Activated T-helper 2 cell treated with anti-CD3 and anti-CD28 coated beads, Interferon-gamma antibody, Interleukin-2, Interleukin-4, amounts not matched to agents 10 μg/mL and 5 μg/mL and 100 μg/mL, durations not matched to agents 14 hours and 24 hours and 36 hours (primary cell): ENCODE measurements around the gene BCO1. TPM values are rescaled to one million over a fixed set of nuclear protein-coding genes. Genes with fewer than 3 reads are reported as not detected.
"Not testable (repeated sequence)": the region's sequence is repeated elsewhere in the genome, so short reads cannot be mapped to it uniquely, and the experiment has no call there.

Source experiments
- DNase-seq: peaks from one replicate; pipeline ENCODE4 v3.0.0; 2021; ENCODE audit warnings: low spot score
- H3K27ac Mint-ChIP-seq: one replicate; pipeline ENCODE4 v1.8.0; 2021; ENCODE audit warnings: mixed read lengths
- H3K27me3 Mint-ChIP-seq: one replicate; pipeline ENCODE4 v1.8.0; 2021; ENCODE audit warnings: low read depth, mixed read lengths
- H3K36me3 Mint-ChIP-seq: one replicate; pipeline ENCODE4 v1.8.0; 2021; ENCODE audit warnings: low read depth, mixed read lengths
- H3K4me1 Mint-ChIP-seq: one replicate; pipeline ENCODE4 v1.8.0; 2021; ENCODE audit warnings: low read depth, mixed read lengths
- H3K4me3 Mint-ChIP-seq: one replicate; pipeline ENCODE4 v1.8.0; 2021; ENCODE audit warnings: low read depth, mild to moderate bottlenecking, moderate library complexity, mixed read lengths
- H3K9me3 Mint-ChIP-seq: one replicate; pipeline ENCODE4 v1.8.0; 2021; ENCODE audit warnings: mixed read lengths
- intact Hi-C: fragments of 100-400 bp; cut with micrococcal nuclease; formaldehyde crosslinking; loops from one replicate; pipeline ENCODE4 v1.15.1; 2023
- total RNA-seq: library from RNA; stranded (reverse); gene quantifications from 2 replicates; pipeline ENCODE4 v1.2.3, GENCODE V29; 2022

Gene BCO1
- total RNA-seq, 1 donor from 2014 or later: not detected

DNA sequence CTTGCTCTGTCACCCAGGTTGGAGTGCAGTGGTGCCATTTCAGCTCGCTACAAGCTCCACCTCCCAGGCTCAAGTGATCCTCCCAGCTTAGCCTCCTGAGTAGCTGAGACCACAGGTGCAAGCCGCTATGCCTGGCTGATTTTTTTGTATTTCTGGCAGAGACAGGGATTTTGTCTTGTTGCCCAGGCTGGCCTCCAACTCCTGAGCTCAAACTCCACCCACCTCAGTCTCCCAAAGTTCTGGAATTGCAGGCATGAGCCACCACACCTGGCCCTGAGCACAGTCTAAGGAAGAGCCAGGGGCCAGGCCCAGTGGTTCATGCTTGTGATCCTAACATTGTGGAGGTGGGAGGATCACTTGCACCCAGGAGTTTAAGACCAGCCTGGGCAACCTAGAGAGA is 21.8 kb upstream of the BCO1 start:
- no peaks in the 10 kb centered on the region for H3K4me1 Mint-ChIP-seq
- no peaks in the 10 kb centered on the region for H3K9me3 Mint-ChIP-seq
- H3K36me3 Mint-ChIP-seq: no peaks in the 10 kb centered on the region
- DNase-seq: no peak
- H3K4me3 Mint-ChIP-seq: no peak overlapping the region
- intact Hi-C loops: no loop called here
- no peak overlapping the region for H3K27ac Mint-ChIP-seq
- H3K27me3 Mint-ChIP-seq: peaks cover 3% of the 10 kb centered on the region

- Mint-ChIP-seq H3K4me1 (no peaks in the 10 kb centered on the region), H3K4me3 (no peak overlapping the region), H3K9me3 (no peaks in the 10 kb centered on the region), H3K27me3 (peaks cover 5% of the 10 kb centered on the region), H3K36me3 (no peaks in the 10 kb centered on the region), H3K27ac (no peak overlapping the region)
- no peak for DNase-seq
- intact Hi-C loops: no loop called here
These were observed 19.3 kb upstream of the BCO1 start for GRCh38 chr16:81219151-81219550.

GRCh38 chr16:81220349-81220748 is 18.1 kb upstream of the BCO1 start:
- Mint-ChIP-seq H3K4me3 (no peak overlapping the region), H3K27ac (no peak overlapping the region), H3K4me1 (no peaks in the 10 kb centered on the region), H3K36me3 (no peaks in the 10 kb centered on the region), H3K9me3 (no peaks in the 10 kb centered on the region), H3K27me3 (peaks cover 5% of the 10 kb centered on the region)
- DNase-seq: no peak
- intact Hi-C loops: no loop called here

- intact Hi-C loops: no loop called here
- Mint-ChIP-seq H3K36me3 (no peaks in the 10 kb centered on the region), H3K27ac (no peak overlapping the region), H3K4me1 (no peaks in the 10 kb centered on the region), H3K27me3 (peaks cover 5% of the 10 kb centered on the region), H3K4me3 (no peak overlapping the region), H3K9me3 (no peaks in the 10 kb centered on the region)
- DNase-seq: no peak
These were observed 16.8 kb upstream of the BCO1 start for GRCh38 chr16:81221731-81222130.

- intact Hi-C loops: no loop called here
- no peak overlapping the region for H3K4me3 Mint-ChIP-seq
- H3K9me3 Mint-ChIP-seq: no peaks in the 10 kb centered on the region
- no peaks in the 10 kb centered on the region for H3K36me3 Mint-ChIP-seq
- H3K4me1 Mint-ChIP-seq: no peaks in the 10 kb centered on the region
- no peak for DNase-seq
- peaks cover 5% of the 10 kb centered on the region for H3K27me3 Mint-ChIP-seq
- no peak overlapping the region for H3K27ac Mint-ChIP-seq
These were observed 13.7 kb upstream of the BCO1 start for GRCh38 chr16:81224824-81225223.

DNA sequence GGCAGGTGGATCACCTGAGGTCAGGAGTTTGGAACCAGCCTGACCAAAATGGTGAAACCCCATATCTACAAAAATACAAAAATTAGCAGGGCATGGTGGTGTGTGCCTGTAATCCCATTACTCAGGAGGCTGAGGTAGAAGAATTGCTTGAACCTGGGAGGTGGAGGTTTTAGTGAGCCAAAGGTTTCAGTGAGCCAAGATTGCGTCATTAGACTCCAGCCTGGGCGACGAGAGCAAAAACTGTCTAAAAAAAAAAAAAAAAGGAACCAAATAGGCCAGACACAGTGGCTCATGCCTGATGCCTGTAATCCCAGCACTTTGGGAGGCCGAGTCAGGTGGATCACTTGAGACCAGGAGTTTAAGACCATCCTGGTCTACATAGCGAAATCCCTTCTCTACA is 12.8 kb upstream of the BCO1 start:
- intact Hi-C loops, H3K9me3 Mint-ChIP-seq, H3K4me1 Mint-ChIP-seq, H3K27ac Mint-ChIP-seq, H3K36me3 Mint-ChIP-seq, H3K27me3 Mint-ChIP-seq, DNase-seq, H3K4me3 Mint-ChIP-seq: not testable (repeated sequence)

DNA sequence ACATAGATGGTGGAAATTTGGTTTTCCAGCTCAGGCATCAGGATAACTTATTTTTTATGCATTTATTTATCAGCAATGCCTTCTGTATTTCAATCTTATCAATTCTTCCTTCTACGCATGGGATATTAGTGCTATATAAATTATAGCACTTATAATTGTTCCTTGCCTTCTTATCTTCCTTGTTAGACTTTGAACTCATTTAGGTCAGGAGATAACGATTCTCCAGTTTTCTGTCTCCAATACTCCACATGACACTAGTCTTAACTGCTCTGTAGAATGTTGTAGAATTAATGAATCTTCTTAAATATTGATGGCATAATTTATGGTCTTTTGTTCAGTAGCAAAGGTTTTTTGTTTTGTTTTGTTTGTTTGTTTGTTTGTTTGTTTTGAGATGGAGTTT is 10.7 kb upstream of the BCO1 start:
- no peaks in the 10 kb centered on the region for H3K36me3 Mint-ChIP-seq
- DNase-seq: no peak
- no peak overlapping the region for H3K4me3 Mint-ChIP-seq
- no peaks in the 10 kb centered on the region for H3K4me1 Mint-ChIP-seq
- no peak overlapping the region for H3K27ac Mint-ChIP-seq
- H3K27me3 Mint-ChIP-seq: peaks cover 4% of the 10 kb centered on the region
- no peaks in the 10 kb centered on the region for H3K9me3 Mint-ChIP-seq
- intact Hi-C loops: no loop called here

DNA sequence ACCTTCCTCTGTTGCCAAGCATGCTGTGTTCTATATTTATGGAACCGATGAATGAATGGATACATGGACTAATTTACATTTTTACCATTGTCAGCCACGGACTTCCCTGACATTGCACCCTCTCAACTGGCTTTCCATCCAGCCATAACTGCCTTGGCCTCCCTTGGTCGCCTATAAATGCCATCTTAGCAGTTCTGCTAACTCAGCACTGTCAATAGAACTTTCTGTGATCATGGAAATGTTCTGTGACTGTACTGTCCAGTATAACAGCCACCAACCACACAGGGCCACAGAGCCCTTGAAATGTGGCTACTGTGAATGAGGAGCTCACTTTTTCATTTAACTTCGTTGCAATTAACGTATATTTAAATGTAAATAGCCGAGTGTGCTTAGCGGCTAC is 8.7 kb upstream of the BCO1 start:
- H3K4me1 Mint-ChIP-seq: no peaks in the 10 kb centered on the region
- peaks cover 7% of the 10 kb centered on the region for H3K27me3 Mint-ChIP-seq
- H3K36me3 Mint-ChIP-seq: no peaks in the 10 kb centered on the region
- no peak overlapping the region for H3K4me3 Mint-ChIP-seq
- H3K9me3 Mint-ChIP-seq: no peaks in the 10 kb centered on the region
- no peak for DNase-seq
- H3K27ac Mint-ChIP-seq: no peak overlapping the region
- intact Hi-C loops: no loop called here

DNA sequence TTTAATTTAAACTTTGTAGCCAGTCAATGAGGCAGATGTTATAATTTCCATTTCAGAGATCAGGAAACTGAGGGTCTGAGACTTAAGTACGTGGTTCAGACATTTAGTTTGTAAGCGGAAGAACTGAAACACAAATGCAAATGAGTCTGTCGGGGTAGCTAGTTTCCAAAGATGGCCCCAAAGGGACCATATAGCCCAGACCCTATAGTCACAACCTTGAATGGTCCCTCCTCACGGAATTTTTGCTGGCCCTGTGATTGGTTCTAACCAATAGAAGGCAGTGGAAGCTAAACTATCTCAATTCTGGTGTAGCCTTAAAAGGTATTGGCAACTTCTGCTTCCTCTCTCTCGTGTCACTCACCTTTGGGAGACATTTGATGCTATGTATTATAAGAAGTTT is 7.5 kb upstream of the BCO1 start:
- Mint-ChIP-seq H3K36me3 (no peaks in the 10 kb centered on the region), H3K4me3 (no peak overlapping the region), H3K27ac (no peak overlapping the region), H3K9me3 (no peaks in the 10 kb centered on the region), H3K27me3 (peaks cover 7% of the 10 kb centered on the region), H3K4me1 (no peaks in the 10 kb centered on the region)
- intact Hi-C loops: no loop called here
- DNase-seq: no peak

GRCh38 chr16:81232740-81233367 is 5.6 kb upstream of the BCO1 start:
- H3K4me1 Mint-ChIP-seq: no peaks in the 10 kb centered on the region
- H3K36me3 Mint-ChIP-seq: no peaks in the 10 kb centered on the region
- H3K4me3 Mint-ChIP-seq: no peak overlapping the region
- H3K27me3 Mint-ChIP-seq: peaks cover 7% of the 10 kb centered on the region
- DNase-seq: no peak
- intact Hi-C loops: no loop called here
- no peaks in the 10 kb centered on the region for H3K9me3 Mint-ChIP-seq
- no peak overlapping the region for H3K27ac Mint-ChIP-seq

DNA sequence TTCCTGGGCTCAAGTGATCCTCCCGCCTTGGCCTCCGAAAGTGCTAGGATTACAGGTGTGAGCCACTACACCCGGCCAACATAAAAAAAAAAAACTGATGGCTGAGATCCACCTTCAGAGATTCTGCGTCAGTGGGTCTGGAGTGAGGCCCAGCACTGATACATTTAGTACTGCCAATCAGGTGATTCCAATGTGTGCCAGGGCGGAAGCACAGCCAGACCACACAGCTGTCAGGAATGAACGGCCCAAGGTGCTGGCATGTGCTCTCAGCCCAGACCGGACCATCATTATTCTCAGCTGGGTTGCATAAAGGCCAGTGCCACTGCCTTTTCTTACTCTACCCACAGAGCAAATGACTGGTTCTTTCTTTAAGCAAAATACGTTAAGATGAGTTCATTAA is 1.2 kb upstream of the BCO1 start:
- Mint-ChIP-seq H3K4me3 (no peak overlapping the region), H3K4me1 (peaks cover 6% of the 10 kb centered on the region), H3K9me3 (no peaks in the 10 kb centered on the region), H3K27ac (no peak overlapping the region), H3K36me3 (no peaks in the 10 kb centered on the region), H3K27me3 (peaks cover 10% of the 10 kb centered on the region)
- intact Hi-C loops: no loop called here
- no peak for DNase-seq

DNA sequence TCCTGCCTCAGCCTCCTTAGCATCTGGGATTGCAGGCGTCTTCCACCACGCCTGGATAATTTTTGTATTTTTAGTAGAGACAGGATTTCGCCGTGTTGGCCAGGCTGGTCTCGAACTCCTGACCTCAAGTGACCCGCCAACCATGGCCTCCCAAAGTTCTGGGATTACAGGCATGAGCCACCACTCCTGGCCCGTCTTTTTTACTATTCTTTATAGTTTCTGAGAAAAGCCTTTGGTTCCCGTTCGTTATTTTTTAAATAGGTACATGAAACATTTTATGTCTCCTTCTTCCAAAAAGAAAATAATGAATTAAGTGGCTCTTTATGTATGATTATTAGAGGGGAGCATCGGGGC is 570 bp upstream of the BCO1 start:
- Mint-ChIP-seq H3K4me3 (no peak overlapping the region), H3K9me3 (no peaks in the 10 kb centered on the region), H3K27ac (no peak overlapping the region), H3K4me1 (peaks cover 6% of the 10 kb centered on the region), H3K27me3 (peaks cover 9% of the 10 kb centered on the region), H3K36me3 (no peaks in the 10 kb centered on the region)
- intact Hi-C loops: no loop called here
- DNase-seq: no peak

- intact Hi-C loops: no loop called here
- H3K36me3 Mint-ChIP-seq: no peaks in the 10 kb centered on the region
- H3K27ac Mint-ChIP-seq: no peak overlapping the region
- peaks cover 5% of the 10 kb centered on the region for H3K27me3 Mint-ChIP-seq
- peaks cover 6% of the 10 kb centered on the region for H3K4me1 Mint-ChIP-seq
- no peaks in the 10 kb centered on the region for H3K9me3 Mint-ChIP-seq
- DNase-seq: no peak
- no peak overlapping the region for H3K4me3 Mint-ChIP-seq
These were observed 1.1 kb downstream of the BCO1 start for GRCh38 chr16:81239367-81240121.
